Smooth muscle cell (in vitro differentiated cells): ENCODE results near the gene RAPGEF1. TPM values are rescaled to one million over a fixed set of nuclear protein-coding genes. Genes with fewer than 3 reads are reported as not detected.

ENCODE experiments used
- DNase-seq: peaks from one replicate; lab custom pipeline; 2025; ENCODE audit not compliant: unreplicated experiment; lab: John Stamatoyannopoulos, UW
- H2AFZ ChIP-seq: fragments of 200-600 bp; sonication (generic); 2 replicates; pipeline ENCODE4 v1.6.0; 2016; ENCODE audit warnings: antibody characterized with exemption, low read depth, mild to moderate bottlenecking
- H3F3A ChIP-seq: fragments of 200-600 bp; sonication (generic); 2 replicates; pipeline ENCODE4 v1.6.0; 2017; ENCODE audit warnings: antibody characterized with exemption, low read depth
- H3K27ac ChIP-seq: fragments of 200-600 bp; sonication (generic); 2 replicates; pipeline ENCODE4 v1.5.1; 2016; ENCODE audit warnings: low read depth, mild to moderate bottlenecking
- H3K27me3 ChIP-seq: fragments of 200-600 bp; sonication (generic); 2 replicates; pipeline ENCODE4 v1.6.1; 2016; ENCODE audit warnings: low read depth, mild to moderate bottlenecking
- H3K36me3 ChIP-seq: fragments of 200-600 bp; sonication (generic); 2 replicates; pipeline ENCODE4 v1.5.1; 2016; ENCODE audit warnings: low read depth
- H3K4me1 ChIP-seq: fragments of 200-600 bp; sonication (generic); 2 replicates; pipeline ENCODE4 v1.5.1; 2016; ENCODE audit warnings: low read depth
- H3K4me2 ChIP-seq: fragments of 200-600 bp; sonication (generic); 2 replicates; pipeline ENCODE4 v1.6.0; 2016; ENCODE audit warnings: mild to moderate bottlenecking
- H3K4me3 ChIP-seq: fragments of 200-600 bp; sonication (generic); 2 replicates; pipeline ENCODE4 v1.5.1; 2016; ENCODE audit warnings: mild to moderate bottlenecking
- H3K79me2 ChIP-seq: fragments of 200-600 bp; sonication (generic); 2 replicates; pipeline ENCODE4 v1.6.0; 2016; ENCODE audit warnings: low read depth, mild to moderate bottlenecking
- H3K9ac ChIP-seq: fragments of 200-600 bp; sonication (generic); 2 replicates; pipeline ENCODE4 v1.6.0; 2016; ENCODE audit warnings: low read depth
- H3K9me3 ChIP-seq: fragments of 200-600 bp; sonication (generic); replicated peaks from 2 replicates; pipeline ENCODE4 v1.5.1; 2016; ENCODE audit warnings: low read depth
- H4K20me1 ChIP-seq: fragments of 200-600 bp; sonication (generic); 2 replicates; pipeline ENCODE4 v1.6.0; 2016; ENCODE audit warnings: low read depth
- CTCF ChIP-seq: fragments of 200-600 bp; sonication (generic); IDR thresholded peaks from 2 replicates; pipeline ENCODE4 v1.5.1; 2017; ENCODE audit warnings: borderline replicate concordance, mild to moderate bottlenecking, antibody characterized with exemption; ENCODE audit not compliant: insufficient read depth, poor library complexity, severe bottlenecking
- WGBS: methylation state at CpG from one replicate; pipeline ENCODE4 v1.1.7; 2016; ENCODE audit warnings: low lambda C conversion rate; 5-methylcytosine and 5-hydroxymethylcytosine counted together
- polyA plus RNA-seq: library from polyadenylated mRNA; unstranded; fragments of >200 nt; fragmentation: Nextera tagmentation; extraction: Ambion mirVana; gene quantifications from 2 replicates; pipeline ENCODE4 v1.2.1, GENCODE V29; 2016
- total RNA-seq: library from RNA; depleted of rRNA; stranded (reverse); fragments of >200 nt; gene quantifications from 2 replicates; pipeline ENCODE4 v1.2.3, GENCODE V29; 2014

Gene RAPGEF1
- total and polyA plus RNA-seq, 2 experiments from 2014 or later = 16.4 to 17.8 TPM

- Histone ChIP-seq H3K4me3 (peak within 1 kb of the TSS; percentile 98), H3K9ac (peak within 1 kb of the TSS; percentile 82), H3K27me3 (no peaks in the 10 kb centered on the region), H3K9me3 (no peaks in the 10 kb centered on the region), H3K4me2 (peak within 1 kb of the TSS; percentile 99), H3K27ac (no peak within 1 kb of the TSS), H3K4me1 (peaks cover 6% of the 10 kb centered on the region), H3K36me3 (no peaks in the 10 kb centered on the region), H3F3A (no peaks in the 10 kb centered on the region), H4K20me1 (no peaks in the 10 kb centered on the region), H3K79me2 (peaks cover 6% of the 10 kb centered on the region), H2AFZ (peak within 1 kb of the TSS; percentile 79)
- TF ChIP-seq CTCF = no peak
- peak; percentile 48 for DNase-seq
- WGBS = 63% methylated on average over 13 of the region's 103 CpGs
Measured at GRCh38 chr9:131530920-131531832, 208.7 kb downstream of the RAPGEF1 start, which contains the start of gene UCK1. Gene UCK1 (minus strand): TSS chr9:131531263. CDS start chr9:131531174, 89 bp downstream.

GRCh38 chr9:131530546-131530919 is 209.3 kb downstream of the RAPGEF1 start:
- Histone ChIP-seq H3K36me3 (no peaks in the 10 kb centered on the region), H3K27ac (no peak overlapping the region), H2AFZ (peak overlapping the region; percentile 79), H4K20me1 (no peaks in the 10 kb centered on the region), H3K4me2 (peak overlapping the region; percentile 99), H3K79me2 (peaks cover 6% of the 10 kb centered on the region), H3K9me3 (no peaks in the 10 kb centered on the region), H3K9ac (peak overlapping the region; percentile 82), H3K4me1 (peaks cover 6% of the 10 kb centered on the region), H3K4me3 (peak overlapping the region; percentile 98), H3K27me3 (no peaks in the 10 kb centered on the region), H3F3A (no peaks in the 10 kb centered on the region)
- 5% methylated on average over 22 of the region's 29 CpGs for whole genome bisulfite sequencing
- peak; percentile 17 for TF ChIP-seq CTCF
- peak; percentile 10 for DNase-seq

- Histone ChIP-seq H2AFZ (no peak overlapping the region), H3K4me2 (peak overlapping the region; percentile 99), H3K79me2 (peaks cover 6% of the 10 kb centered on the region), H3K4me1 (peaks cover 6% of the 10 kb centered on the region), H3K9ac (peak overlapping the region; percentile 82), H3K9me3 (no peaks in the 10 kb centered on the region), H4K20me1 (no peaks in the 10 kb centered on the region), H3K36me3 (no peaks in the 10 kb centered on the region), H3K27ac (no peak overlapping the region), H3K27me3 (no peaks in the 10 kb centered on the region), H3F3A (peaks cover 3% of the 10 kb centered on the region), H3K4me3 (peak overlapping the region; percentile 98)
- no peak for DNase-seq
- 76% methylated on average over 24 of the region's 24 CpGs for WGBS
- no peak for TF ChIP-seq CTCF
Measured at GRCh38 chr9:131529597-131530545, 210.0 kb downstream of the RAPGEF1 start.
